Upper lobe of right lung (tissue), 1 donor: ENCODE results near the gene SPINDOC. TPM values are rescaled to one million over a fixed set of nuclear protein-coding genes. Genes with fewer than 3 reads are reported as not detected.
"Not testable (repeated sequence)": the region's sequence is repeated elsewhere in the genome, so short reads cannot be mapped to it uniquely, and the experiment has no call there.

Experiments
- ATAC-seq: fragments of 200-7000 bp; cut with Tn5 transposase; one replicate; pipeline ENCODE4 v1.9.1; 2020; ENCODE audit warnings: mild to moderate bottlenecking, moderate library complexity
- DNase-seq: peaks from one replicate; pipeline ENCODE4 v3.0.0-alpha.2; 2020
- H3K27ac ChIP-seq: fragments of 200-600 bp; one replicate; pipeline ENCODE4 v1.8.0; 2022
- H3K27me3 ChIP-seq: fragments of 200-600 bp; one replicate; pipeline ENCODE4 v1.8.0; 2022; ENCODE audit warnings: mild to moderate bottlenecking
- H3K36me3 ChIP-seq: fragments of 200-600 bp; one replicate; pipeline ENCODE4 v1.8.0; 2022
- H3K4me1 ChIP-seq: fragments of 200-600 bp; one replicate; pipeline ENCODE4 v1.8.0; 2022
- H3K4me3 ChIP-seq: fragments of 200-600 bp; one replicate; pipeline ENCODE4 v1.8.0; 2022; ENCODE audit warnings: mild to moderate bottlenecking
- H3K9me3 ChIP-seq: fragments of 200-600 bp; one replicate; pipeline ENCODE4 v1.8.0; 2022
- CTCF ChIP-seq: fragments of 200-600 bp; IDR thresholded peaks from one replicate; pipeline ENCODE4 v1.8.0; 2022; ENCODE audit warnings: antibody characterized with exemption
- intact Hi-C: fragments of 100-400 bp; cut with DNase I; formaldehyde crosslinking; loops from one replicate; pipeline ENCODE4 v1.11.0; 2022
- total RNA-seq: library from RNA; stranded (reverse); fragmentation: NEBNext Ultra II Directional; extraction: Animal tissue kit (Norgen Biotek cat#: 25700); gene quantifications from one replicate; pipeline ENCODE4 v1.2.1, GENCODE V29; 2021
- donor health status: DM: no; HTN: yes; CAD: no; lungs with severe emphysema.

SPINDOC gene
- total RNA-seq, 1 donor from 2014 or later = 20.3 TPM

DNA sequence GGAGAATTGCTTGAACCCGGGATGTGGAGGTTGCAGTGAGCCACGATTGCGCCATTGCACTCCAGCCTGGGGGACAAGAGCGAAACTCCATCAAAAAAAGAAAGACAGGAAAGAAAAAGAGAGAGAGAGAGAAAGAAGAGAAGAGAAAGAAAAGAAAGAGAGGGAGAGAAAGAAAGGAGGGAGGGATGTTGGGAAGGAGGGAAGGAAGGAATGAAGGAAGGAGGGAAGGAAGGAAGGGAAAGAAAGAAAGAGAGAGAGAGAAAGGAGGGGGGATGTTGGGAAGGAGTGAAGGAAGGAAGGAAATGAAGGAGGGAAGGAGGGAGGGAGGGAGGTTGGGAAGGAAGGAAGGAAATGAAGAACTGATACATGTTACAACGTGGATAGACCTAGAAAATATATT is 12.3 kb upstream of the SPINDOC start:
- ATAC-seq = no peak

DNA sequence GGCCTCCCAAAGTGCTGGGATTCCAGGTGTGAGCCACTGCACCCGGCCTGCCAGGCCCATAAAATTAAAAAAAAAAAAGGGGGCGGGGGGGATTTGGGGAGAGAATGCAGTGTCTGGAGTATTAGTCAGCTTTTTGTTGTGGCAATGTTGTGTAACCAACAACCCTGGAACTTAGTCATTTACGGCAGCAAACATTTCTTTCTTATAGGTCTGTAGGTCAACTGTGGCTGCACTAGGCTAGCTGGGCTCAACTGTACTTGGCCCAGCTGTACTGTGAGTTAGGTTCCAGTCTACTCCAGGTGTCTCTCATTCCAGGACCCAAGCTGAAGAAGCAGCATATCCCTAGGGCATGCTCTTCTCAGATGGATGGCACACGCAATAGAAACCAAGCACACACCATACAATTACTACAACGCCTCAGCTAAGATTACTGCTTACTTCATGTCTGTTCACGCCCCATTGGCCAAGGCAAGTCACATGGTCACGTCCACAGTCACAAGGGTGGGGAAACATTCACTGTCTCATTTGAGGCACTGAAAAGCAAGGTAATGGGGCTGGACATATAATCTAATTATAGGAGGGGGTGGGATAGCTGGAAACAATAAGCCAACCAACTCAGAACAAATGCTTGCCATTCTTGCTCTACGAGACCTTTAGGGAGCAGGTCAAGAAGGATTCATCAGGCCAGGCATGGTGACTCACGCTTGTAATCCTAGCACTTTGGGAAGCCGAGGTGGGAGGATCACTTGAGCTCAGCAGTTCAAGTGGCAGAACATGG is 10.4 kb upstream of the SPINDOC start:
- ATAC-seq (no peak), DNase-seq (no peak)
- intact Hi-C loops = no loop called here
- no peaks in the 10 kb centered on the region for H3K4me1 ChIP-seq
- H3K27me3 ChIP-seq = no peaks in the 10 kb centered on the region
- no peak for TF ChIP-seq CTCF
- no peak overlapping the region for H3K4me3 ChIP-seq
- no peaks in the 10 kb centered on the region for H3K36me3 ChIP-seq
- H3K27ac ChIP-seq = no peak overlapping the region
- H3K9me3 ChIP-seq = no peaks in the 10 kb centered on the region

More for the DNA sequence above, 12.3 kb upstream of the SPINDOC start:
- no peak overlapping the region for H3K27ac ChIP-seq
- H3K9me3 ChIP-seq = no peaks in the 10 kb centered on the region
- no peak for TF ChIP-seq CTCF
- intact Hi-C loops = no loop called here
- no peaks in the 10 kb centered on the region for H3K4me1 ChIP-seq
- H3K4me3 ChIP-seq = no peak overlapping the region
- H3K27me3 ChIP-seq = no peaks in the 10 kb centered on the region
- no peaks in the 10 kb centered on the region for H3K36me3 ChIP-seq
- DNase-seq = no peak

DNA sequence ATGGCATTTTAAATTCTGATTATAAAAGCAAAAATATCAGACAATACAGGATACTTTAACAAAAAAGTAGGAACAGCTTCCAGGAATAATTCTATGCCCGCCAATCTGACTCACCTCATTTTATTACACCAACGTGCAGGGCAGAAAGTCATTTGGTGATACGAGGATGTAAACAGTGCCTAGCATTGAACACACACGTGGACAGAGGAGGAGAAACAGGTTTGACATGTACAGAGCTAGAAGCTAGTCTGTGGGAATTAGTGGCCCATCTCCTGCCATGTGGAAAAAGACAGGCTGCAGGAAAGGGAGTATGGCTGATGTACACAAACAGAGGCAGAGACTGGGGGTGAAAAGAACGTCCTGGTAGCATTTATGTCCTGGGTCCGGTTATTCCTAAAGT is 9.0 kb upstream of the SPINDOC start:
- ATAC-seq (no peak), DNase-seq (no peak)
- Histone ChIP-seq H3K27me3 (no peaks in the 10 kb centered on the region), H3K4me3 (no peak overlapping the region), H3K4me1 (no peaks in the 10 kb centered on the region), H3K9me3 (no peaks in the 10 kb centered on the region), H3K36me3 (no peaks in the 10 kb centered on the region), H3K27ac (no peak overlapping the region)
- intact Hi-C loops = no loop called here
- no peak for TF ChIP-seq CTCF

GRCh38 chr11:63805844-63806415 is 7.3 kb upstream of the SPINDOC start:
- no peak for DNase-seq
- no peak for TF ChIP-seq CTCF
- Histone ChIP-seq H3K36me3 (no peaks in the 10 kb centered on the region), H3K4me3 (no peak overlapping the region), H3K9me3 (no peaks in the 10 kb centered on the region), H3K4me1 (no peaks in the 10 kb centered on the region), H3K27ac (peak overlapping the region; percentile 17), H3K27me3 (no peaks in the 10 kb centered on the region)
- intact Hi-C loops = no loop called here
- ATAC-seq = peak; percentile 64

DNA sequence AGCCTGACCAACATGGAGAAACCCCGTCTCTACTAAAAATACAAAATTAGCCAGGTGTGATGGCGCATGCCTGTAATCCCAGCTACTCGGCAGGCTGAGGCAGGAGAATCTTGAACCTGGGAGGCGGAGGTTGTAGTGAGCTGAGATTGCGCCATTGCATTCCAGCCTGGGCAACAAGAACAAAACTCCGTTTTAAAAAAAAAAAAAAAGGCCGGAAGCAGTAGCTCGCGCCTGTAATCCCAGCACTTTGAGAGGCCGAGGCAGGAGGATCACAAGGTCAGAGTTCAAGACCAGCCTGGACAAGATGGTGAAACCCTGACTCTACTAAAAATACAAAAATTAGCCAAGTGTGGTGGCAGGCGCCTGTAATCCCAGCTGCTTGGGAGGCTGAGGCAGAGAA is 2.9 kb upstream of the SPINDOC start:
- H3K27me3 ChIP-seq, DNase-seq, ATAC-seq, H3K9me3 ChIP-seq, H3K27ac ChIP-seq, H3K36me3 ChIP-seq, intact Hi-C loops, H3K4me3 ChIP-seq: not testable (repeated sequence)
- peaks cover 21% of the 10 kb centered on the region for H3K4me1 ChIP-seq

DNA sequence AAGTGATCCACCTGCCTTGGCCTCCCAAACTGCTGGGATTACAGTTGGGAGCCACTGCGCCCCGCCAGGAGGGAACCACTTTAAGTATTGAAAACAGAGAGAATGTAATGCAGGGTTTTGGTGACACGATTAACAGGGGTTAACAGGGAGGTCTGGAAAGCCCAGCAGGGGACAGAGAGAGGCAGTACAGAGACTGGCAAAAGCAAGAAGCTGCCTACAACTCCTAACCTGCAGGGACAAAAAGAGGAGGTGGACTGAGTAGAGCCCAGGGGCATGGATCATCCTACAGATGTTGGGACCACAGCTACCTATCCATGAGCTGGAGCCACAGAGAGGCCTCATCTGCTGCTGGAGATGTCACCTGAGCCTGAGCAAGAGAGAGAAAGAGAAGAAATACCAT is 1.7 kb upstream of the SPINDOC start:
- no peak for ATAC-seq
- Histone ChIP-seq H3K9me3 (no peaks in the 10 kb centered on the region), H3K4me1 (peaks cover 25% of the 10 kb centered on the region), H3K4me3 (no peak overlapping the region), H3K27ac (no peak overlapping the region), H3K27me3 (no peaks in the 10 kb centered on the region), H3K36me3 (no peaks in the 10 kb centered on the region)
- intact Hi-C loops = no loop called here
- TF ChIP-seq CTCF = no peak
- DNase-seq = no peak
